ENCODE results near the gene SLC25A43. TPM values are rescaled to one million over a fixed set of nuclear protein-coding genes. Genes with fewer than 3 reads are reported as not detected.

SLC25A43 gene
- polyA plus RNA-seq, 3 donors = 4.3 to 20.4 (median 12.8) TPM

DNA sequence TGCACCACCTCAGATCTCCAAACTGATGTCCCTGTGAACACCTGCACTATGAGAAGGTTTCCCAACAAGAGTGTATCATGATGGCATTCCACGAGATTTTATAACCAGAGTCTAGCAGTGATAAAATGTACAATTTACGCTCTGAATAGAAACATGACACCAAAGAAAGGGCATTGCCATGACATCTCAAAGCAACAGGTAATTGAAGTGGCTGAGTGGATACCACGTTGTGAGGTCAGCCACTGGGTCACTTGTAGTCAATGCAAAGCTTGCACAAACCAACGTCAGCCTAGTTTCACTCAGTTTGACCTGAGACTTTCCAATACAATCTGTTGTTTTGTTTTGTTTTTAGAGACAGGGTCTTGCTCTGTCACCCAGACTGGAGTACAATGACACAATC is 54.1 kb downstream of the SLC25A43 start:
- WGBS, 3 donors = 71 to 92% (median 86%) methylated on average over 4 of the region's 4 CpGs
- no peak overlapping the region for H3K27ac ChIP-seq (ENCODE audit: low read depth, low read length)

DNA sequence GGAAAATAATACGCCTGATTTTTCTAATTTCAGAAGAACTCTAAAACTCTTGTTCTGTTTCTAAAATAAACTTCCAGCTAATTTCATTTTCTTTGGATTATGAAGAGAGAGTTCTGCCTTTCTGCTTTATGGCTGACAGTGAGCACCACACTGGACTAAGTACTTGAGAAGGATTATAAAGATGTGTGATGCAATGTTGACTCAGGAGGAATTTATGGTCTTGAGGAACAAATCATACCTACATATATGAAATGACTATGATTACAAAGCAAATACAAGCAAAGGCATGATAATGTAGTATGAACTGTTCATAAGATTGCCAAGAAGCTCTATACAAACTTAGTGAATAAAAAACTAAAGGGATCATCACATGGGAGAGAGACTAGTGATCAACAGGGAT is 56.1 kb downstream of the SLC25A43 start:
- H3K27ac ChIP-seq (ENCODE audit: low read depth, low read length) = no peak overlapping the region
- WGBS, 3 donors = 85 to 100% (median 100%) methylated on average over 1 of the region's 1 CpG

DNA sequence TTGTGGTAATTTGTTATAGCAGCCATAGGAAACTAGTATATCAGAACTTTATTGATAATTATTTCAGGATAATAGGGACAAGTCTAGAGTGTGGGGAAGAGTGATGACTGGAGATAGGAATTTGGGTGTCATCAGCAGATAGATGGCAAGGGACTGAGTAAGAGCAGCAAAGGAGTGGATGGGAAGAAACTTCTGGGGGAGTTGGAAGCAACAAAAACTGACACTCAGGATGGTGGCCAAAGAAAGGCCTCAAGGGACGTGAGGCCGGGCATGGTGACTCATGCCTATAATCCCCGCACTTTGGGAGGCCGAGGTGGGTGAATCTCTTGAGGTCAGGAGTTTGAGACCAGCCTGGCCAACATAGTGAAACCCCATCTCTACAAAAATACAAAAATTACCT is 60.0 kb downstream of the SLC25A43 start:
- no peak overlapping the region for H3K27ac ChIP-seq (ENCODE audit: low read depth, low read length)
- WGBS, 3 donors = 75 to 90% (median 77%) methylated on average over 4 of the region's 4 CpGs

DNA sequence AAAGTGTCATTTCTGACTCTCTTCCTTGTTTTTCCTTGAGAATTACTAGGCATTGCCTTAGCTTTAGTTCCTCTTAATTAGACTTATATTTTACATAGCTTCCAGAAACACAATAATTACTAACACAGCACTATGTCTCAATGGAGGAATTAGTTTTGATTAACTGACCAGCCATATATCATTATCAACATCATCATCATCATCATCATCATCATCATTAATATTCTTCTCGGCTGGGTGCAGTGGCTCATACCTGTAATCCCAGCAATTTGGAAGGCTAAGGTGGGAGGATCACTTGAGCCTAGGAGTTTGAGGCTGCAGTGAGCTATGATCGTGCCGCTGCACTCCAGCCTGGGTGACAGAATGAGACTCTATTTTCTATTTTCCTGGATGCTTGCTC is 66.4 kb downstream of the SLC25A43 start:
- H3K27ac ChIP-seq (ENCODE audit: low read depth, low read length) = no peak overlapping the region
- whole genome bisulfite sequencing, 3 donors = 89 to 95% (median 93%) methylated on average over 3 of the region's 3 CpGs

DNA sequence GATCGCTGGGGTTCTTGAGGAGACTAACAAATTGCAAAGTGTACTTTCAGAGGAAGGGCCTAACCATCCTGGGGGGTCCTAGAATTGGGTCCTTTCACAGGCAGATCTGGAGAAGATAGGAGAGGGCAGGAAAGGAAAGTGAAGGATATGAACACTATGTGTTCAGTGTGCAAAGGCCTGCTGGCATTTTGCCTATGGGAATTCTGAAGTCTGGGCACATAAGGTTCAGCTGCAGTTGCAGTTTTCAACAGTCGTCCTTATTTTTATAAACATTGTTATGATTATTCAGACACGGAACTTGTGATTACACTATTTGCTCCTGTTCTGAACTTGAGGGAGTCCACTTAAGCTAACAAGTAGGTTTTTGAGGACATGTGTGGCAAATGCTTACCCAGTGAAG is 67.8 kb downstream of the SLC25A43 start:
- WGBS, 3 donors = 41 to 90% (median 86%) methylated on average over 3 of the region's 3 CpGs
- no peak overlapping the region for H3K27ac ChIP-seq (ENCODE audit: low read depth, low read length)

DNA sequence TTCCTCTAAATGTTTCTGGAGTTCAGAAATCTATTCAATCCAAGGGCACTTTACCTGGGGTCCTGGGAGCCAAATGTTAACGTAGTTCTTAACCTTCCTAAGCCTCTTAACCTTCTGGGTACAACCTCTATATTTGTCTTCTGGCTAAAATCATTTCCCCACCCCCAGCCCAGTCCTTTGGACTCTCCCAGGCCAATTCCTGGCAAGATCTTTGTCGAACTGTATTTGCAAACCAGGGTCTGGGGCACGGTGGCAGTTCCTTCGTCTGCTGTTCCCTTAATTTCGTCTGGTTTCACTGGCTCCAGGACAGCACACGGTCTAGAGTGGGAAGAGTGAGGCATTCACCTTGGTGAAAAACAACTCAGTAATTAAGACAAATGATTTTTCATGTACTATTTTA is 68.3 kb downstream of the SLC25A43 start:
- no peak overlapping the region for H3K27ac ChIP-seq (ENCODE audit: low read depth, low read length)
- 23 to 87% (median 78%) methylated on average over 6 of the region's 6 CpGs for WGBS, 3 donors

DNA sequence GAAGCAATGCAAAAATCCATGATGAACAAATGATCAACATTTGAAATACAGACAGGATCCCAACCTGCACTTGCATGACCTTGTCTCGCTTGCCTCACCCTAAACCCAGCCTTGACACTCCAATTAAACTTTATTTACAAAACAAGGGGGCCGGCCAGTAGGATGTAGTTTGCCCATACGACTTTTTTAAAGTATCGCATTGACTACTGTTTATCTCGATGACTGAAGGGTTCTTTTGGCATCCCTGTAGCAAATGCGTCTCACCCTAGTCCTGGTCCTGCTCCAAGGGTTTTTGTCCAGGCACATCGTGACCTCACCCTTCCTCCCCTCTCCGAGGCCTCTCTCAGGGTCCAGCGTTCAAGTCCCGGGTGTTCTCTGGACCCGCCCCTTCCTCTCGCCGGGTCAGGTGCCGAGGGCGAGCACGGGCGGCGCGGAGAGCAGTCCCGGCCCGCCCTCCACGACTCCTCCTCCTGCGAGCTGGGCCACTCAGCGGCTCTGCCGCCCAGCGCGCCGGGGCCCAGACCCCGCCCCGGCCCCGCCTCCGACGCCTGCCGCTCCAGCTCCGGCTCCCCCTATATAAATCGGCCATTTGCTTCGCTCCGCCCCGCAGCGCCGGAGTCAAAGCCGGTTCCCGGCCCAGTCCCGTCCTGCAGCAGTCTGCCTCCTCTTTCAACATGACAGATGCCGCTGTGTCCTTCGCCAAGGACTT is 68.9 kb downstream of the SLC25A43 start, which contains the start of gene SLC25A5:
TSS of gene SLC25A5 (plus strand) at position 603 of the 709 bp plus-strand sequence. CDS start at position 675, 72 bp downstream.
- WGBS, 3 donors = 3 to 34% (median 4%) methylated on average over 25 to 46 of the region's 46 CpGs
- H3K27ac ChIP-seq (ENCODE audit: low read depth, low read length) = peak within 1 kb of the TSS; percentile 57

DNA sequence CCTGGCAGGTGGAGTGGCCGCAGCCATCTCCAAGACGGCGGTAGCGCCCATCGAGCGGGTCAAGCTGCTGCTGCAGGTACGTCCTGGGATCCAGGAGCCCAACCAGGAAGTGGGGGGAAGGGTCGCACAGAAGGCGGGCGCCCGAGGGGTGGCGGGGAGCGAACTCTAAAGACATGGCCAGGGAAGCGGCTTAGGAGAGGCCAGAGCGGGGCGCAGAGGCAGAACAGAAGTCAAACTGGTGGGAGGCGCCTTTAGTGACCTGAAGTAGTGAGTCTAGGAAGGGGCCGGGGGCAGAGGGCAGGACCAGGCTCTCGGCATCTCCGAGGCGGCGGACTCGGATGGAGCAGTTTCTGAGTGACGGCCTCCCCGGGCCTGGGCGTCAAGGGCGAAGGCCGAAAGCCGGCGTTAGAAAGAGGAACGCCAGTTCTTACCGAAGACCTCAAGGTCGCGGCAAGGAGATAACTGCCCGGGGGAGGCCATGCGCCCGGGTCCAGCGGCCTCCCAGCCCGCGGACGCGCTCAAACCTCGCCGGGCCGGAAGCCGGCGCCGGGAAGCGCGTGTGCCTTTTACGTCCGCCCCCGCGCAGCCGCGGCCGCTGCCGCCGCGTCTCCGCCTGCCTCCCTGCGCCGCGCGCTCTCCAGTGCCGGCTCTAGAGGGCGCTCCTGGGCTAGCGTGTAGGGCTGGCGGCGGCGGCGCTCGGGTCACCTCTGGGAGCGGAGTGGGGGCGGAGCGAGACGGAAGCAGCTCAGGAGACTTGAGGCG is 69.6 kb downstream of the SLC25A43 start:
- WGBS, 3 donors = 0 to 38% (median 0%) methylated on average over 45 to 77 of the region's 78 CpGs
- H3K27ac ChIP-seq (ENCODE audit: low read depth, low read length) = peak overlapping the region; percentile 57

DNA sequence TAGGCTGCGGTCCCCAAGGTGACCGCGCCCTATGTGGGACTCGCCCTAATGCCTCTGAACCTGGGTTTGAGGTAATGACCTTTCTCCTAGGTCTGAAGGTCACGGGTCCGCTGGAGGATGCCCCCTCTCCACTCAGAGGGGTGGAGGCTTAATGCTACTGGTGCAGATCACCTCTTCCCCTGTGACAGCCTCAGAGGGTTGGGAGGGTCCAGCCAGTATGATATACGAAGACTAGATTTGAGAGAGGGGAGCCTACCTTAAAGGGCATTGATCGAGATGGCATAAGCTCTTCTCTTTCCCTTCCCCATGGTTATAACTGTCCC is 70.1 kb downstream of the SLC25A43 start:
- no peak overlapping the region for H3K27ac ChIP-seq (ENCODE audit: low read depth, low read length)
- WGBS, 3 donors = 1 to 38% (median 5%) methylated on average over 8 of the region's 8 CpGs

DNA sequence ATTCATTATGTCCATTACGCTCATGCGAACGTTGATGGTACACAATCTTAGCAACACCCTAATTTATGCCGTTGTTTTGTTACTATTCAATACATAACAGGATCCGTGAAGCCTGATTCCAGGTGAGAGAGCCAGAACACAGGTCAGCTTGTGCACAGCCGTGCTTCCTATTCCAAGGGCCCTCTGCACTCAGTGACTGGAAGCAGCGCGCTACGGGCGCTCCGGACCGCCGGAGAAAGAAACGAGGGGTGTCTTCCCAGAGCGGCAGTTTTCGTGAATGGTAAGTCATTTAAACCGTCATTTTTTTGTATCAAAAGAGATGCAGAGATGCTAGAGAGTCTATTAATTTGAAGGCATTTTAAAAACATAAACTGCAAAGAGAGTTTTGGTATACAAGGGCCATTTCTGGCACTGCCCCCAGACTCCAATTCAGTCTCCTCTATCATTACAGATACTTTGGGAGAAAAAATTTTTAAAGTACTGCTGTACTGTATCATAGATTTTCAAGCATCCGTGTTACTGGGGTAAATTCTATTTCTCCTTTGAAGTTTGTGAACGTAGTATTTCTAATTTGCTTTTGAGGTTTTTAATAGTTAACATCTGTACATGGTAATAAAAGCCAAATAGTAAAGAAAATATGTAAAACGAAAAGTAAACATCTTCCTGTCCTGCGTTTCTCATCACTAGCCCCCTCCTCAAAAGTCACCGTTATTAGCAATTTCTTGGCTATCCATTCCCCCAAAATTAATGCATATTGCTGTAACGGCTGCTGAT is 75.7 kb downstream of the SLC25A43 start:
- no peak overlapping the region for H3K27ac ChIP-seq (ENCODE audit: low read depth, low read length)
- 81 to 89% (median 87%) methylated on average over 23 of the region's 23 CpGs for WGBS, 3 donors

DNA sequence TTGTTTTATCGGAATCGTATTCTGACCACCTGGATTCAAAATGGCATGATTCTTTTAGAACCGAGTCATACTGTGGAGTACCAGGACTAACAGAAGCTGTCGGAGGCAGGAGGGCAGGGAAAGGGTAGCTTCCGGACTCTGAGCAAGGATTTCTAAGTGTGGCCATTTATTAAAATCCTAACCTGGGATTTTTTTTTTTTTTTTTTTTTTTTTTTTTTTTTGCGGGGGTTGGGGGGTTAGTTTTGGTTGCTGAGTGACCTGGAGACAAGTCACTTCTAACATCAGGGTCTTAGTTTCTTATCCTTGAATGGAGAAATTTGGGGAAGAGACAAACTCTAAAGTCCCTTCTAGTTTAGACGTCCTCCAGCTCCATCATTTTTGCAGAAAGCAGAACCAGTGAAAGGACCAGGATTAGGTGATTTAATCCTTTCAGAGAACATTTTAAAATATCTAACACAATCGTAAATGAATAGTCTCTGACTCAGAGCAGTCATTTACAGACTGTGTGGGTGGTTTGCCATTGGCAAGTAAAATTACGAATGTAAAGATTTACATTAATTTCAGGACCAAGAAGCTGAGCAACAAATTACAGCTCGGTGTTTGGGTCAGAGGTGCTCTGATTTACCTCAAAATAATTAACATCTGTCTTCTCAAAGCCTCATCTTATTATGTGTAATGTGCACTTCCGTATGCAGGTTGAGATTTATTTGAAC is 76.4 kb downstream of the SLC25A43 start:
- no peak overlapping the region for H3K27ac ChIP-seq (ENCODE audit: low read depth, low read length)
- 76 to 79% (median 76%) methylated on average over 10 to 11 of the region's 11 CpGs for WGBS, 3 donors

DNA sequence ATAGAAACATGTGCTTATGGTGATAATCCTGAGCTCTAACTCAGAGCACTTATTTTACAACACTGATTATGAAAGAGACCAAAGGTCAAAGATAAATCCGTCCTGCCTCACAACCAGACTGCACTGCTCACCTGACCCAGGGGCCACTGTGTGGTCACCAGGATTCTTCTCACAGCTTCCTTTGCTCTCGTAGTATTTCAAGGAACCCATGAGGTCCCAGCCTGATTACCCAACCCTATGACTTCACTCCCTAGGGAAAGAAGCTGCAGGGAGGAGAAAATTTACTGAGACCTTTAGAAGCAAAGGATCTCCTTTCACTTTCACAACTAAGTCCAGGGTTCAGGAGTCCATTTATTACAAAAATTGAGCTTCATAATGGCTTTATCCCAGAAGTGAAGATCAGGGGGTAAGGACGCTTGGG is 78.7 kb downstream of the SLC25A43 start:
- 20 to 30% (median 29%) methylated on average over 3 of the region's 3 CpGs for WGBS, 3 donors
- H3K27ac ChIP-seq (ENCODE audit: low read depth, low read length) = no peak overlapping the region

DNA sequence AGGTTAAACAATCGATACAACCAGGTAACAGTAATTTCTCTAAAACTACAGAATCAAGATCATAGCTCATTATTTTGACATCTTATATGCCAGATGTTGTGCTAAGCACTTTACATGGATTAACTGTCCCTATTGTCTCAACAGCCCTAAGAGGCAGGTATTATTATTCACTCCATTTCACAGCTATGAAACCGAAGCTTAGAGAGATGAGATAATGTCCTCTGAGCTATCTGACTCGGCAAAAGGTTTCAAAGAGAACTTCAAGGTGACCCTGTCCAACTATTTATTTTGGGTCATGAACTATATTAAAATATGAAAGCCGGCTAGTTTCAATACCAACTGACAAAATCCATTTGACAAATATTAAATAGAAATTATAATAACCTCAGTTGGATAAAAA is 79.4 kb downstream of the SLC25A43 start:
- no peak overlapping the region for H3K27ac ChIP-seq (ENCODE audit: low read depth, low read length)
- 52 to 85% (median 85%) methylated on average over 4 of the region's 4 CpGs for WGBS, 3 donors

DNA sequence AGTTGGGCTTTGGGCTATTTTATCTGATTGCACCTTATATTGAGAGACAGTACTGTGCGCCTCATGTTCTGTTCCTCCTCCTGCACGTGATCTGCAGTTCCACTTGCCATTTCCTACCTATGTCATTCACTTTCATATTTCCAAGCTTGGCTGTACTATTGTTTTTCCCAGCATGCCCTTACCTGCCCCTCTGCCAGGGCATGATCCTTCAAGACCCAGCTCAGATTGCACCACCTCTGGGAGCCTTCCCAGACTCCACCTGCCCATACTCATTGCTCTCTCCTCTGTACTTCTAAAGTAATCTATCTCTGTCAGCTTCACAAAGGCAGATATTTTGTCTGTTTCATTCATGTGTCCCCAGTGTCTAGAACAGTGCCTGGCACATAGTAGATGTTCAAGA is 80.7 kb downstream of the SLC25A43 start:
- no peak overlapping the region for H3K27ac ChIP-seq (ENCODE audit: low read depth, low read length)
- WGBS, 3 donors = 72 to 89% (median 72%) methylated on average over 2 of the region's 2 CpGs

DNA sequence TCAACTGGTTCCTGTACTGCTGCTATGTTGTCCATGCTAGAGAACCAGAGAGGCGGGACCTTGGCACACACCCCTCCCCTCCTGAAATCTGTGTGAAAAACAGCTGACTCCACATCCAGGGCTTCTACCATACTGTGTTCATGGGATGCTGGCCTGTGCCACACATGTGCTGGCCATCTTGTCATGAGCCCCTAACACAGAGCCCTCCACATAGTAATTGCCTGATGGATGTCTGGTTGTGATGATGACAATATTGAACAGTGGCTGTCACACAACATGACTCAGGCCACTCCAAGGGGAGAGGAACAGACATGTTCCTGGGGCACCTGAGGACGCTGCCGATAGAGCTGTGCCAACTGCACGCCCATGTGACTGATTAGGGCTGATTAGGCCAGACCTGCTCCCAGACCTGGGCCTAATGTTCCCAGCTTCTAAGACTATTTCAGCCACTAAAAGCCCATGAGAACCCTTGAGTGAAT is 82.2 kb downstream of the SLC25A43 start:
- no peak overlapping the region for H3K27ac ChIP-seq (ENCODE audit: low read depth, low read length)
- whole genome bisulfite sequencing, 3 donors = 27 to 78% (median 76%) methylated on average over 4 of the region's 4 CpGs

DNA sequence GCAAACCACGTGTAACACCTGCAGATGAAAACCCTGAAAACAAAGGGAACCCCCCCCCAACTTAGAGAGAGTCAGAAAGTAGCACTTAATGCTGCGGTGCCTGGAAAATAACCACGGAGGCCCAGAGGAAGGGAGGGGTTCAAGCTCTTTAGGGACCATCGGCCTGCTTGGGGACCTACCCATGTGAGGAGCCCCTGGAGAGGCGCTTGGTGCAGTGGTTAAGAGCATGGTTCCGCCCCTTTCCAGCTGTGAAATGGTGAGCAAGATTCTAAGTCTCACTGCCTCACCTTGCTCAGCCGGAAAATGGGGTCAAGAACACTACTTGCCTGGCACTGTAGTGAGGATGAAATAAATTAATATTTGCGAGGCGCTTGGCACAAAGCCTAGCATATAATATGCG is 82.9 kb downstream of the SLC25A43 start:
- no peak overlapping the region for H3K27ac ChIP-seq (ENCODE audit: low read depth, low read length)
- 40 to 62% (median 52%) methylated on average over 10 of the region's 10 CpGs for WGBS, 3 donors

DNA sequence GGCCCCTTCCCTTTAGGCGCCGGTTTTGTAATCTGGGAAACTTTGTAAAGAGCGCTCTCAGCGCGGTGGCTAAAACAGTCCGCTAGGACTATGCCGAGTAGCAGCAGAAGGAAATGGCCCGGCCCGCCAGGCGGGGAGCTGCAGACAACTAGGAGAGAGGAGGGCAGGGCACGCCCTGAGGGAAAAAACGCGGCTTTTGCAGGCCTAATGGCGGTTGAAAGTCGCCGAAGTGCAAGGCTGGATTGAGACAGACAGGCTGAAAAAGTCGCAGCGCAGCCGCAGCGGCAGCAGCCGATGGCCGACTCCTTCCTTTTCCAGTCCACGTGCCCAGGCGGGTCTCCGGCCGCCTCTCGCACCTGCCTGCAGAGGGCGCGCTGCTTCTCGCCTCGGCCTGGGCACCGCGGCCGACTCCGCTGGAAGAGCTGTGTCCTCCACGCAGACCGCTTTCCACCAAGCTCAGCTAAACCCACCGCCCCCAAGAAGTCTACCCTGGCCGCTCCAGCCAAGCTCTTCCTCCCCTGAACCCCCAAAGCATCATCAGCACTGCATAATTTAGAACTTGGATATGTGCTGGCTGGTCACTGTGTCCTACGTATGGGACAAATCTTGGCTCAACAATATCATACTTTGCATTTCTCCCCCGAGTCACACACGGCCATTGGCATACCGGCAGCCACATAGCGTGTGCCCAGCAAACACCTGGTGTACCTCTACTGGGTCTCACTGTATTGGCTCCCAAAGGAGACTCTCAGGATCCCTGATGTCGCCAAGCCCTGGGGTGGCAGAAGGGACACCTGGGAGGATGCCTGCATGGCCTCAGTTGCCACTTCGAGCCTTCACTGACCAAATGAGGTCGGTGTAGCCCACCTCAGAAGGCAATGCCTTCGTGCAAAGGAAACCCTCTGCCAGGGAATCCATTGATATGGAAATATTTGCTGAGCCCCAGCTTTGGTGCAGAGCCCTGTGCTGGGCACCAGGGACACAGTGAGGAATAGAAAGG is 83.6 kb downstream of the SLC25A43 start:
- no peak overlapping the region for H3K27ac ChIP-seq (ENCODE audit: low read depth, low read length)
- 10 to 41% (median 14%) methylated on average over 46 to 48 of the region's 48 CpGs for WGBS, 3 donors
